DOHH2 (cell line): ENCODE data around the gene MRM2.

ENCODE experiments used
- H3F3A ChIP-seq: fragments of 200-600 bp; sonication (generic), shearing (Covaris generic); 2 replicates; pipeline ENCODE4 v1.6.0; 2016; ENCODE audit warnings: antibody characterized with exemption, mild to moderate bottlenecking; ENCODE audit not compliant: control insufficient read depth, insufficient read depth
- H3K27ac ChIP-seq: fragments of 200-600 bp; sonication (generic); 2 replicates; pipeline ENCODE4 v1.5.1; 2014; ENCODE audit warnings: low read depth, mild to moderate bottlenecking, low read length, moderate library complexity
- H3K27me3 ChIP-seq: fragments of 200-600 bp; sonication (generic); 2 replicates; pipeline ENCODE4 v1.6.1; 2014; ENCODE audit warnings: mild to moderate bottlenecking, low read length, mixed read lengths; ENCODE audit not compliant: control insufficient read depth
- H3K36me3 ChIP-seq: fragments of 200-600 bp; sonication (generic); 2 replicates; pipeline ENCODE4 v1.6.1; 2014; ENCODE audit warnings: mild to moderate bottlenecking, low read length, moderate library complexity, mixed read lengths; ENCODE audit not compliant: control insufficient read depth
- H3K4me1 ChIP-seq: fragments of 200-600 bp; sonication (generic); 2 replicates; pipeline ENCODE4 v1.6.1; 2014; ENCODE audit warnings: mild to moderate bottlenecking, low read length, mixed read lengths; ENCODE audit not compliant: control insufficient read depth
- H3K4me2 ChIP-seq: fragments of 200-600 bp; sonication (generic); 2 replicates; pipeline ENCODE4 v1.6.0; 2014; ENCODE audit warnings: mild to moderate bottlenecking, low read length, moderate library complexity
- H3K4me3 ChIP-seq: fragments of 200-600 bp; sonication (generic); 2 replicates; pipeline ENCODE4 v1.5.1; 2014; ENCODE audit warnings: mild to moderate bottlenecking, low read length, mixed read lengths
- H3K79me2 ChIP-seq: fragments of 200-600 bp; sonication (generic); 2 replicates; pipeline ENCODE4 v1.6.1; 2014; ENCODE audit warnings: mild to moderate bottlenecking, low read length, mixed read lengths; ENCODE audit not compliant: control insufficient read depth
- H3K9me2 ChIP-seq: fragments of 200-600 bp; sonication (generic); replicated peaks from 2 replicates; pipeline ENCODE4 v1.6.1; 2014; ENCODE audit warnings: mild to moderate bottlenecking, low read length, mixed read lengths; ENCODE audit not compliant: control insufficient read depth
- H3K9me3 ChIP-seq: fragments of 200-600 bp; sonication (generic); 2 replicates; pipeline ENCODE4 v1.6.1; 2014; ENCODE audit warnings: antibody characterized with exemption, low read length, mixed read lengths; ENCODE audit not compliant: control insufficient read depth, insufficient read depth
- H4K20me1 ChIP-seq: fragments of 200-600 bp; sonication (generic); 2 replicates; pipeline ENCODE4 v1.6.0; 2014; ENCODE audit warnings: low read depth, mild to moderate bottlenecking, antibody characterized with exemption, low read length, moderate library complexity; ENCODE audit not compliant: control insufficient read depth, insufficient read depth
- CTCF ChIP-seq: fragments of 200-600 bp; sonication (generic); IDR thresholded peaks from one replicate; pipeline ENCODE4 v1.5.1; 2014; ENCODE audit warnings: antibody characterized with exemption, mild to moderate bottlenecking, low read depth, low read length; ENCODE audit not compliant: poor library complexity, severe bottlenecking
- EZH2phosphoT487 ChIP-seq: fragments of 200-600 bp; sonication (generic); IDR thresholded peaks from 2 replicates; pipeline ENCODE4 v1.6.1; 2017; ENCODE audit warnings: borderline replicate concordance, mild to moderate bottlenecking, antibody characterized with exemption, low read length, moderate library complexity, mixed read lengths

Gene MRM2

GRCh38 chr7:2190531-2190930, 51.5 kb downstream of the MRM2 start:
- no peaks in the 10 kb centered on the region for H3K27me3 ChIP-seq
- H3K9me2 ChIP-seq, result no peaks in the 10 kb centered on the region
- peaks cover 66% of the 10 kb centered on the region for H3K36me3 ChIP-seq
- H3K4me2 ChIP-seq, result no peak overlapping the region
- H3K4me1 ChIP-seq, result no peaks in the 10 kb centered on the region
- no peaks in the 10 kb centered on the region for H3F3A ChIP-seq
- no peak overlapping the region for H3K4me3 ChIP-seq
- H4K20me1 ChIP-seq, result no peaks in the 10 kb centered on the region
- no peak overlapping the region for H3K27ac ChIP-seq
- TF ChIP-seq EZH2phosphoT487 (no peak), CTCF (no peak)
- H3K9me3 ChIP-seq, result peaks cover 6% of the 10 kb centered on the region
- peaks cover 40% of the 10 kb centered on the region for H3K79me2 ChIP-seq

GRCh38 chr7:2186166-2186565, 55.8 kb downstream of the MRM2 start:
- Histone ChIP-seq H3K4me1 (no peaks in the 10 kb centered on the region), H4K20me1 (0 out of 2 replicates have a peak, but pooled peaks cover 2% of the 10 kb centered on the region), H3K9me2 (no peaks in the 10 kb centered on the region), H3K27ac (no peak overlapping the region), H3K27me3 (no peaks in the 10 kb centered on the region), H3K4me3 (no peak overlapping the region), H3F3A (no peaks in the 10 kb centered on the region), H3K4me2 (no peak overlapping the region), H3K79me2 (peaks cover 30% of the 10 kb centered on the region), H3K36me3 (peaks cover 56% of the 10 kb centered on the region), H3K9me3 (no peaks in the 10 kb centered on the region)
- no peak for TF ChIP-seq CTCF
- TF ChIP-seq EZH2phosphoT487, result no peak

GRCh38 chr7:2185715-2186114, 56.3 kb downstream of the MRM2 start:
- Histone ChIP-seq H3K4me3 (no peak overlapping the region), H4K20me1 (0 out of 2 replicates have a peak, but pooled peaks cover 3% of the 10 kb centered on the region), H3K9me3 (no peaks in the 10 kb centered on the region), H3F3A (no peaks in the 10 kb centered on the region), H3K36me3 (peaks cover 52% of the 10 kb centered on the region), H3K4me2 (no peak overlapping the region), H3K79me2 (peaks cover 30% of the 10 kb centered on the region), H3K27me3 (no peaks in the 10 kb centered on the region), H3K4me1 (no peaks in the 10 kb centered on the region), H3K27ac (no peak overlapping the region), H3K9me2 (no peaks in the 10 kb centered on the region)
- no peak for TF ChIP-seq EZH2phosphoT487
- TF ChIP-seq CTCF, result no peak
